Mesenchymal stem cell (in vitro differentiated cells and primary cell): ENCODE data around the gene FANCI.

Experiments used
- DNase-seq: peaks from one replicate; pipeline ENCODE4 v3.0.0-alpha.2; 2013
- H2AFZ ChIP-seq: one replicate; pipeline ENCODE4 v1.6.1; 2013; ENCODE audit warnings: low read depth, mild to moderate bottlenecking, control low read depth, inconsistent platforms, low read length, moderate library complexity
- H2AK5ac ChIP-seq: 2 replicates; pipeline ENCODE4 v1.6.1; 2013; ENCODE audit warnings: low read length, moderate library complexity, mild to moderate bottlenecking, inconsistent platforms; ENCODE audit not compliant: severe bottlenecking
- H2BK120ac ChIP-seq: one replicate; pipeline ENCODE4 v1.6.1; 2013; ENCODE audit warnings: low read depth, mild to moderate bottlenecking, inconsistent platforms, low read length, moderate library complexity
- H2BK12ac ChIP-seq, 2 experiments: one replicate each; pipeline ENCODE4 v1.6.1; 2013; ENCODE audit warnings: inconsistent platforms in 2 of 2, low read length in 2 of 2, mild to moderate bottlenecking in 2 of 2, moderate library complexity in 2 of 2, control low read depth in 1 of 2
- H2BK15ac ChIP-seq: one replicate; pipeline ENCODE4 v1.6.1; 2013; ENCODE audit warnings: mild to moderate bottlenecking, low read depth, inconsistent platforms; ENCODE audit not compliant: poor library complexity, severe bottlenecking
- H2BK5ac ChIP-seq: 2 replicates; pipeline ENCODE4 v1.6.1; 2013; ENCODE audit warnings: low read depth, mild to moderate bottlenecking, low read length, control low read depth, inconsistent platforms; ENCODE audit not compliant: poor library complexity, severe bottlenecking
- H3K14ac ChIP-seq, 2 experiments: one replicate each; pipeline ENCODE4 v1.6.1; 2013; ENCODE audit warnings: inconsistent platforms in 2 of 2, low read length in 2 of 2, control low read depth in 1 of 2, mild to moderate bottlenecking in 1 of 2, moderate library complexity in 1 of 2
- H3K18ac ChIP-seq, 2 experiments: one replicate each; pipeline ENCODE4 v1.6.1; 2013; ENCODE audit warnings: inconsistent platforms in 2 of 2, low read length in 2 of 2, control low read depth in 1 of 2, low read depth in 1 of 2, mild to moderate bottlenecking in 1 of 2
- H3K23ac ChIP-seq, 2 experiments: one replicate each; pipeline ENCODE4 v1.6.1; 2013; ENCODE audit warnings: inconsistent platforms in 2 of 2, low read length in 2 of 2, mild to moderate bottlenecking in 2 of 2, moderate library complexity in 2 of 2, control low read depth in 1 of 2
- H3K27ac ChIP-seq: 2 replicates; pipeline ENCODE4 v1.5.1; 2013; ENCODE audit warnings: mild to moderate bottlenecking, moderate library complexity, low read length, control low read depth, inconsistent platforms; ENCODE audit not compliant: poor library complexity, severe bottlenecking
- H3K27me3 ChIP-seq, 2 experiments: 2 replicates each; pipeline versions ENCODE4 v1.6.1 to v1.7.0; 2013; ENCODE audit warnings: low read length in 2 of 2, mild to moderate bottlenecking in 2 of 2, moderate library complexity in 2 of 2, control low read depth in 1 of 2, inconsistent platforms in 1 of 2; ENCODE audit not compliant: control insufficient read depth in 1 of 2, insufficient read depth in 1 of 2
- H3K36me3 ChIP-seq, 2 experiments: 2 replicates each; pipeline versions ENCODE4 v1.6.1 to v1.7.0; 2013; ENCODE audit warnings: low read length in 2 of 2, control low read depth in 1 of 2, inconsistent platforms in 1 of 2, low read depth in 1 of 2, mild to moderate bottlenecking in 1 of 2; ENCODE audit not compliant: insufficient read depth in 2 of 2, control insufficient read depth in 1 of 2
- H3K4ac ChIP-seq, 2 experiments: one replicate each; pipeline ENCODE4 v1.6.1; 2013; ENCODE audit warnings: inconsistent platforms in 2 of 2, low read length in 2 of 2, mild to moderate bottlenecking in 2 of 2, moderate library complexity in 2 of 2, control low read depth in 1 of 2, low read depth in 1 of 2
- H3K4me1 ChIP-seq: 2 replicates; pipeline ENCODE4 v1.6.1; 2013; ENCODE audit warnings: low read depth, low read length, control low read depth; ENCODE audit not compliant: control insufficient read depth, insufficient read depth
- H3K4me2 ChIP-seq: 2 replicates; pipeline ENCODE4 v1.6.1; 2013; ENCODE audit warnings: low read length, mild to moderate bottlenecking, inconsistent platforms; ENCODE audit not compliant: poor library complexity, severe bottlenecking
- H3K4me3 ChIP-seq, 2 experiments: 2 replicates each; pipeline versions ENCODE4 v1.5.1 to v1.7.0; 2013; ENCODE audit warnings: low read length in 2 of 2, mild to moderate bottlenecking in 2 of 2, control low read depth in 1 of 2, low read depth in 1 of 2; ENCODE audit not compliant: insufficient read depth in 1 of 2
- H3K79me1 ChIP-seq: replicated peaks from 2 replicates; pipeline ENCODE4 v1.6.1; 2013; ENCODE audit warnings: mild to moderate bottlenecking, control low read depth, low read length, inconsistent platforms; ENCODE audit not compliant: poor library complexity, severe bottlenecking
- H3K9ac ChIP-seq: 2 replicates; pipeline ENCODE4 v1.7.0; 2013; ENCODE audit warnings: mild to moderate bottlenecking, low read length, moderate library complexity
- H3K9me3 ChIP-seq: 2 replicates; pipeline ENCODE4 v1.7.0; 2013; ENCODE audit warnings: mild to moderate bottlenecking, low read length; ENCODE audit not compliant: control insufficient read depth
- H4K8ac ChIP-seq: one replicate; pipeline ENCODE4 v1.6.1; 2013; ENCODE audit warnings: inconsistent platforms, mild to moderate bottlenecking, low read length, moderate library complexity
- H4K91ac ChIP-seq: one replicate; pipeline ENCODE4 v1.6.1; 2013; ENCODE audit warnings: mild to moderate bottlenecking, low read length, inconsistent platforms
- WGBS: methylation state at CpG from one replicate; pipeline ENCODE4 v1.1.7; 2013; ENCODE audit warnings: mixed read lengths; 5-methylcytosine and 5-hydroxymethylcytosine counted together

Gene FANCI

GRCh38 chr15:89362203-89363101, 118.7 kb downstream of the FANCI start:
- Histone ChIP-seq H3K4ac (no peak overlapping the region), H3K23ac (no peak overlapping the region), H3K79me1 (no peaks in the 10 kb centered on the region), H2BK12ac (no peak overlapping the region), H3K4me1 (peaks cover 15% of the 10 kb centered on the region), H3K27ac (no peak overlapping the region), H2BK5ac (no peak overlapping the region), H3K36me3 (no peaks in the 10 kb centered on the region), H3K9ac (no peak overlapping the region), H3K14ac (no peak overlapping the region), H4K91ac (no peak overlapping the region), H3K4me2 (no peak overlapping the region), H2AFZ (no peak overlapping the region), H3K4me3 (no peak overlapping the region), H3K9me3 (no peaks in the 10 kb centered on the region), H2AK5ac (no peak overlapping the region), H3K18ac (no peak overlapping the region), H3K27me3 (peaks cover 93 to 95% of the 10 kb centered on the region in 2 experiments), H2BK15ac (no peak overlapping the region), H4K8ac (no peak overlapping the region), H2BK120ac (no peak overlapping the region)
- DNase-seq: no peak
- WGBS: 4% methylated on average over 40 of the region's 73 CpGs

DNA sequence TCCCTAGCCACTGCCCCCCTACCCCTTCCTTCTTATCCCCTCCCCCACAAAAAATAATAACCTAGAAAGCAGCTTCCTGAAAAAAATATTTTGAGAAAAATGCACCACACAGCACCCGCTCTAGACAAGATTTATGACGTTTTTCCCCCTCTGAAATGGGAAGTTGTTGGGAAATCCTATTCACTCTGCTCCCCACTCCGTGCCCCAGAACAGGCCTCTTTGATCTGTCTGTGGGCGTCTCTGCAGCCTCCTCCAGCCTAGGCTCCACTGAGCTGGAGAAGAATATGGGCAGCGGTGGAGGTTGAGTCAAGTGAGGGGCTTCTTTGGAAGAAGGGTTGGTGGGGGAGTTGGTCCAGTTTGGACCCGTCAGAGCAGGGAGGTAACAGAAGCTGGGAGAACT, 119.4 kb downstream of the FANCI start:
- Histone ChIP-seq H3K4me2 (no peak overlapping the region), H2BK5ac (no peak overlapping the region), H3K4ac (no peak overlapping the region), H2AK5ac (no peak overlapping the region), H3K27me3 (peaks cover 92 to 95% of the 10 kb centered on the region in 2 experiments), H2AFZ (no peak overlapping the region), H2BK12ac (no peak overlapping the region), H2BK15ac (no peak overlapping the region), H2BK120ac (no peak overlapping the region), H4K91ac (no peak overlapping the region), H3K79me1 (no peaks in the 10 kb centered on the region), H3K27ac (no peak overlapping the region), H3K18ac (no peak overlapping the region), H3K23ac (no peak overlapping the region), H3K4me3 (no peak overlapping the region), H3K9ac (no peak overlapping the region), H4K8ac (no peak overlapping the region), H3K14ac (no peak overlapping the region), H3K9me3 (no peaks in the 10 kb centered on the region), H3K36me3 (no peaks in the 10 kb centered on the region), H3K4me1 (peaks cover 19% of the 10 kb centered on the region)
- 35% methylated on average over 6 of the region's 6 CpGs for WGBS
- no peak for DNase-seq

DNA sequence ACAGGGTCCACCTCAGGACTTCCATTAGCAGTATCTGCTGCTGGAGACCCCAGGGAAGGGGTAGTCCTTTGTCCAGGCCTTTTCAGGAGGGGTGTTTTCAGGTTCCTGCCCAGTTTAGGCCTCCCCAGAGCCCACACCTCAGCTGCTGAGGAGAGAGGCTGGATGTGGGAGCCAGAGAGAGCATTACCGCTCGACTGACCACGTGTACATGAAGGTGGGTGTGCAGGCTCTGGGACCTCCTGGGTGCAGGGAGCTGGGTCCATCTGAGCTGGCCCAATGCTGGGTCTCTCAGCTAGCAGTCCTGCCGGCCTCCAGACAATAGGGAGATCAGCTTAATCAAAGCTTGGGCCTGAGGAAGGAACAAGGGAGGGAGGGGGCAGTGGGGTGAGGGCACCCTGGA, 120.0 kb downstream of the FANCI start:
- H2BK12ac ChIP-seq: no peak overlapping the region
- no peak overlapping the region for H3K4ac ChIP-seq
- no peak overlapping the region for H3K4me2 ChIP-seq
- no peak overlapping the region for H3K4me3 ChIP-seq
- no peak overlapping the region for H2BK5ac ChIP-seq
- no peak overlapping the region for H2AK5ac ChIP-seq
- H3K27me3 ChIP-seq: peaks cover 95 to 98% of the 10 kb centered on the region in 2 experiments
- no peak overlapping the region for H4K8ac ChIP-seq
- no peak for DNase-seq
- no peak overlapping the region for H2AFZ ChIP-seq
- WGBS: 23% methylated on average over 4 of the region's 4 CpGs
- H2BK120ac ChIP-seq: no peak overlapping the region
- H3K36me3 ChIP-seq: no peaks in the 10 kb centered on the region
- no peak overlapping the region for H3K23ac ChIP-seq
- H3K27ac ChIP-seq: no peak overlapping the region
- H3K14ac ChIP-seq: no peak overlapping the region
- no peak overlapping the region for H3K9ac ChIP-seq
- H3K18ac ChIP-seq: no peak overlapping the region
- no peak overlapping the region for H4K91ac ChIP-seq
- H3K4me1 ChIP-seq: peaks cover 19% of the 10 kb centered on the region
- H3K79me1 ChIP-seq: no peaks in the 10 kb centered on the region
- H2BK15ac ChIP-seq: no peak overlapping the region
- no peaks in the 10 kb centered on the region for H3K9me3 ChIP-seq

DNA sequence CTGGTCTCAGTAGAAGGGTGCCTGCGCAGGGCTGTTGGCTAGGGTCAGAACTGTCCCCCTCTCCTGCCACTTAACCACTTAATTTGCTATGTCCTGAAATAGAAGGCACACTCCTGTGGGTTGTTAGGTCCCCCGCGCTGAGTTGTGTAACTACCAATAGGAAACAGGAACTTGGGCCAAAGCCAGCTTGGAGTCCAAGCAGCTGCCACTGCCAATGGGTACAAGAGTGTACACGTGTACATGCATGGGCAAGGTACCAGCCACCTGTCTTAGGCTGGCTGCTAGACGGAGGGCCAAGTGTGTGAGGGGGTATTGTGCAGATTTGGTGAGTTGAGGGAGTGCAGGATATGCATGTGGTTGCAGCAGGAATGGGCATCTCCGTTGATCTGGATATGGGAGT, 120.6 kb downstream of the FANCI start:
- Histone ChIP-seq H4K91ac (no peak overlapping the region), H3K9me3 (no peaks in the 10 kb centered on the region), H3K18ac (no peak overlapping the region), H3K27ac (no peak overlapping the region), H3K79me1 (no peaks in the 10 kb centered on the region), H3K4me2 (no peak overlapping the region), H3K4ac (no peak overlapping the region), H3K4me1 (peaks cover 16% of the 10 kb centered on the region), H3K14ac (no peak overlapping the region), H2BK120ac (no peak overlapping the region), H4K8ac (no peak overlapping the region), H3K4me3 (peak overlapping the region in 1 of 2 experiments; percentile 7), H2BK15ac (no peak overlapping the region), H3K23ac (peak overlapping the region in 1 of 2 experiments; percentile 13), H3K36me3 (no peaks in the 10 kb centered on the region), H2BK12ac (no peak overlapping the region), H2AFZ (no peak overlapping the region), H3K9ac (no peak overlapping the region), H3K27me3 (peaks cover 97 to 100% of the 10 kb centered on the region in 2 experiments), H2AK5ac (no peak overlapping the region), H2BK5ac (no peak overlapping the region)
- DNase-seq: no peak
- 53% methylated on average over 6 of the region's 6 CpGs for WGBS
